K562 (cell line): ENCODE results near the gene ENO2. TPM values are rescaled to one million over a fixed set of nuclear protein-coding genes. Genes with fewer than 3 reads are reported as not detected.
A peak's percentile ranks its signal among the peaks of the same experiment; 100 is the strongest.

Experiments
- BRF1 ChIP-seq: IDR thresholded peaks from 3 replicates; pipeline ENCODE4 v1.6.1; 2011; ENCODE audit warnings: borderline replicate concordance, mild to moderate bottlenecking; ENCODE audit not compliant: insufficient read length; ENCODE audit errors: extremely low read depth
- CHD1 ChIP-seq: fragments of 200-600 bp; sonication (generic); IDR thresholded peaks from one replicate; pipeline ENCODE4 v1.6.1; 2012; ENCODE audit warnings: mild to moderate bottlenecking, moderate library complexity, low read length, inconsistent platforms
- DDX20 ChIP-seq: fragments of 450-650 bp; IDR thresholded peaks from 2 replicates; pipeline ENCODE4 v1.6.1; 2016; ENCODE audit warnings: missing genetic modification characterization, low read depth, mild to moderate bottlenecking, missing compliant biosample characterization, moderate library complexity
- GABPA ChIP-seq: fragments of 200-800 bp; sonication (Bioruptor generic); conservative IDR thresholded peaks from 2 replicates; pipeline ENCODE4 v1.6.1; 2016; ENCODE audit warnings: low read depth, missing genetic modification characterization, missing compliant biosample characterization
- NKRF ChIP-seq: fragments of 450-650 bp; IDR thresholded peaks from 2 replicates; pipeline ENCODE4 v1.6.1; 2016; ENCODE audit warnings: borderline replicate concordance
- NR1H2 ChIP-seq: sonication (generic); formaldehyde crosslinking; IDR thresholded peaks from 2 replicates; pipeline ENCODE4 v1.4.0; 2020; ENCODE audit warnings: mild to moderate bottlenecking, missing genetic modification reagents
- PBX2 ChIP-seq, 2 experiments: IDR thresholded peaks in 1 of 2; conservative IDR thresholded peaks in 1 of 2; 2 replicates each; pipeline ENCODE4 v1.6.1; 2016; ENCODE audit warnings: low read depth in 2 of 2, mild to moderate bottlenecking in 1 of 2, missing compliant biosample characterization in 1 of 2, missing genetic modification characterization in 1 of 2, moderate library complexity in 1 of 2
- PRPF4 ChIP-seq: fragments of 200-400 bp; formaldehyde crosslinking; IDR thresholded peaks from one replicate; pipeline ENCODE4 v1.6.1; 2017; ENCODE audit warnings: low read length, low read depth, mild to moderate bottlenecking; ENCODE audit not compliant: insufficient read depth, poor library complexity, severe bottlenecking
- SMARCB1 ChIP-seq: IDR thresholded peaks from 2 replicates; pipeline ENCODE4 v1.6.1; 2011; ENCODE audit warnings: improper control_type of control experiment, low read depth; ENCODE audit not compliant: insufficient read length
- TAF1 ChIP-seq: IDR thresholded peaks from 2 replicates; pipeline ENCODE4 v1.6.1; 2011; ENCODE audit warnings: mild to moderate bottlenecking, low read length, moderate library complexity; ENCODE audit not compliant: insufficient read depth, control insufficient read depth, severe bottlenecking; ENCODE audit errors: extremely low read depth
- TARDBP ChIP-seq: fragments of 450-650 bp; IDR thresholded peaks from 2 replicates; pipeline ENCODE4 v1.6.1; 2016
- TBP ChIP-seq: optimal IDR thresholded peaks from 2 replicates; pipeline ENCODE3; 2011; ENCODE audit warnings: low read depth, low read length, improper control_type of control experiment
- TFAM ChIP-seq: fragments of 250-450 bp; sonication (Bioruptor Pico); conservative IDR thresholded peaks from 2 replicates; pipeline ENCODE4 v1.5.0; 2021; ENCODE audit warnings: mild to moderate bottlenecking, moderate library complexity
- TOE1 ChIP-seq, 2 experiments: fragments of 450-650 bp in 1 of 2; sonication (generic) in 1 of 2; formaldehyde crosslinking in 1 of 2; IDR thresholded peaks; 2 replicates each; pipeline versions ENCODE4 v1.7.1 to v1.8.0; 2016 to 2022; ENCODE audit warnings: borderline replicate concordance in 2 of 2, mild to moderate bottlenecking in 2 of 2, antibody characterized with exemption in 1 of 2, inconsistent platforms in 1 of 2, low read depth in 1 of 2, missing genetic modification reagents in 1 of 2, moderate library complexity in 1 of 2
- ZBTB12 ChIP-seq: fragments of 250-450 bp; sonication (Bioruptor Pico); IDR thresholded peaks from 2 replicates; pipeline ENCODE4 v1.4.0; 2020
- ZBTB8A ChIP-seq: fragments of 450-650 bp; IDR thresholded peaks from 2 replicates; pipeline ENCODE4 v1.6.1; 2018; ENCODE audit warnings: mild to moderate bottlenecking, moderate library complexity; ENCODE audit not compliant: partially characterized antibody
- ZFP91 ChIP-seq: sonication (generic); formaldehyde crosslinking; IDR thresholded peaks from 2 replicates; pipeline ENCODE4 v1.8.0; 2022; ENCODE audit warnings: mild to moderate bottlenecking, missing genetic modification reagents
- ZNF143 ChIP-seq: sonication (generic); formaldehyde crosslinking; IDR thresholded peaks from 2 replicates; pipeline ENCODE4 v1.9.0; 2022; ENCODE audit warnings: mild to moderate bottlenecking, missing genetic modification reagents
- polyA plus RNA-seq, 8 experiments: library from polyadenylated mRNA; depleted of rRNA in 4 of 8; stranded (reverse) in 5 of 8; unstranded in 3 of 8; fragments of >200 nt; fragmentation: Nextera tagmentation in 2 of 8; fragmentation: Illumina TruSeq in 1 of 8; extraction: Ambion mirVana in 2 of 8; extraction: Trizol in 1 of 8; gene quantifications; 2 replicates each; pipeline versions ENCODE4 v1.2.1 to v1.2.3, GENCODE V29; 2011 to 2014; ENCODE audit warnings: inconsistent platforms in 1 of 8, missing spikeins in 1 of 8
- total RNA-seq, 7 experiments: library from RNA; depleted of rRNA in 6 of 7; stranded (reverse); fragments of >200 nt in 6 of 7; fragmentation: Illumina TruSeq in 2 of 7; extraction: Trizol in 2 of 7; gene quantifications; 2 replicates each; pipeline versions ENCODE4 v1.2.1 to v1.2.3, GENCODE V29; 2011 to 2021; ENCODE audit warnings: low replicate concordance in 1 of 7

The ENO2 gene
- total and polyA plus RNA-seq, 9 of the 15 experiments (the other 6 are each of a cell fraction or from before 2014, with no cell fraction given): 10.9 to 43.3 (median 21.0) TPM

- no peak for TF ChIP-seq PBX2 (CRISPR knock-in tag; IDR thresholded peaks at IDR 0.05; ENCODE audit: low read depth)
- TF ChIP-seq PBX2 (tag; conservative IDR thresholded peaks at IDR 0.05; ENCODE audit: low read depth): no peak
- peak; percentile 61 for TF ChIP-seq GABPA (tag)
- no peak for TF ChIP-seq NKRF
- no peak for TF ChIP-seq NR1H2 (CRISPR knock-in tag)
- TF ChIP-seq DDX20 (tag): no peak
- no peak for TF ChIP-seq ZNF143 (CRISPR knock-in tag)
- no peak for TF ChIP-seq ZBTB12 (CRISPR knock-in tag)
- TF ChIP-seq TFAM (CRISPR knock-in tag): no peak
- TF ChIP-seq ZBTB8A: no peak
- TF ChIP-seq PRPF4: no peak
- no peak for TF ChIP-seq SMARCB1
- no peak for TF ChIP-seq CHD1
- no peak for TF ChIP-seq TARDBP
- no peak for TF ChIP-seq ZFP91
- TF ChIP-seq TAF1: peak; percentile 99
- TF ChIP-seq BRF1: no peak
- TF ChIP-seq TOE1 (IDR thresholded peaks at IDR 0.05; ENCODE audit: borderline replicate concordance): peak; percentile 94
- TF ChIP-seq TOE1 (CRISPR knock-in tag; IDR thresholded peaks at IDR 0.05; ENCODE audit: borderline replicate concordance, low read depth): no peak
- TF ChIP-seq TBP: peak; percentile 89
These were observed 23.4 kb upstream of the ENO2 start (continued) for GRCh38 chr12:6890789-6891645.
